ENCODE results near the gene TBC1D1. TPM values are rescaled to one million over a fixed set of nuclear protein-coding genes. Genes with fewer than 3 reads are reported as not detected.

Gene TBC1D1
- total RNA-seq, 1 donor, result 101 TPM

DNA sequence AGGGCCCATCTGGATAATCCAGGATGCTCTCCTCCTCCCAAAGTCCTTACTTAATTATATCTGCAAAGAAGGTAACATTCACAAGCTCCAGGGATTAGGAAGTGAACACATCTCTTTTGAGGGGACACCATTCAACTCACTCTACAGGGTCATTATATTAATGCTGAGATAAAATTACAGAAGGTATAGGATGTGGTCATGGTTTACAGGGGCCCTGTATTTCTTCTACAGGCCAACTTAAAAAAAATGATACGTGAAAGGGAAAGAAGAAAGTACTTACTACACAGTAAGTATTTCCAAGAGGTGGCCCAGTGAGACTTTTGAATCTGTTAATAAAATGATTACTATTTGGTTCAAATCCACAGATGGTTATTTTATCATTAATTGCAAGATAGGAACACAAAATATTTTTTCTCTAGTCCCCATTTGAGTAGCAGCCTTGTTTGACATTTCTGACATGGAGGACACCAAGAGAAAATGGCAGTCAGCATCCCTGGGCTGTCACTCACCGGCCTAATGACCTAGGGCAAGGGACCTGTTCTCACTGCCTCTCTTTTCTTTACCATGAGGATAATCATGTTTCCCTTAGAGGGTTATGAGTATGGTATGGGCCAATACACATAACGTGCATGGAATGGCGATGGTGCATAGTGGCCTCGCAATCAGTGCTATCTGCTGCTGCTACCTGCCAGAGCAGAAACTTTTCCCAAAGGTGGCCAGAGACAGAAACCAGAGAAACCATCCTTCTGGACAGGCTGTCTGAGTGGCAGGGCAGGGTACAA lies 209.8 kb downstream of the TBC1D1 start:
- no peak overlapping the region for H3K4me3 ChIP-seq (ENCODE audit: low read depth, low read length)
- DNase-seq (ENCODE audit: low read depth), result no peak
- TF ChIP-seq, protein P1, sequence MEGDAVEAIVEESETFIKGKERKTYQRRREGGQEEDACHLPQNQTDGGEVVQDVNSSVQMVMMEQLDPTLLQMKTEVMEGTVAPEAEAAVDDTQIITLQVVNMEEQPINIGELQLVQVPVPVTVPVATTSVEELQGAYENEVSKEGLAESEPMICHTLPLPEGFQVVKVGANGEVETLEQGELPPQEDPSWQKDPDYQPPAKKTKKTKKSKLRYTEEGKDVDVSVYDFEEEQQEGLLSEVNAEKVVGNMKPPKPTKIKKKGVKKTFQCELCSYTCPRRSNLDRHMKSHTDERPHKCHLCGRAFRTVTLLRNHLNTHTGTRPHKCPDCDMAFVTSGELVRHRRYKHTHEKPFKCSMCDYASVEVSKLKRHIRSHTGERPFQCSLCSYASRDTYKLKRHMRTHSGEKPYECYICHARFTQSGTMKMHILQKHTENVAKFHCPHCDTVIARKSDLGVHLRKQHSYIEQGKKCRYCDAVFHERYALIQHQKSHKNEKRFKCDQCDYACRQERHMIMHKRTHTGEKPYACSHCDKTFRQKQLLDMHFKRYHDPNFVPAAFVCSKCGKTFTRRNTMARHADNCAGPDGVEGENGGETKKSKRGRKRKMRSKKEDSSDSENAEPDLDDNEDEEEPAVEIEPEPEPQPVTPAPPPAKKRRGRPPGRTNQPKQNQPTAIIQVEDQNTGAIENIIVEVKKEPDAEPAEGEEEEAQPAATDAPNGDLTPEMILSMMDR (IDR thresholded peaks at IDR 0.05; ENCODE audit: insufficient read depth, low read depth, low read length), result no peak

GRCh38 chr4:38101563-38101962 lies 210.7 kb downstream of the TBC1D1 start:
- no peak overlapping the region for H3K4me3 ChIP-seq (ENCODE audit: low read depth, low read length)
- TF ChIP-seq, protein P1 (IDR thresholded peaks at IDR 0.05; ENCODE audit: insufficient read depth, low read depth, low read length), result no peak
- DNase-seq (ENCODE audit: low read depth), result no peak

DNA sequence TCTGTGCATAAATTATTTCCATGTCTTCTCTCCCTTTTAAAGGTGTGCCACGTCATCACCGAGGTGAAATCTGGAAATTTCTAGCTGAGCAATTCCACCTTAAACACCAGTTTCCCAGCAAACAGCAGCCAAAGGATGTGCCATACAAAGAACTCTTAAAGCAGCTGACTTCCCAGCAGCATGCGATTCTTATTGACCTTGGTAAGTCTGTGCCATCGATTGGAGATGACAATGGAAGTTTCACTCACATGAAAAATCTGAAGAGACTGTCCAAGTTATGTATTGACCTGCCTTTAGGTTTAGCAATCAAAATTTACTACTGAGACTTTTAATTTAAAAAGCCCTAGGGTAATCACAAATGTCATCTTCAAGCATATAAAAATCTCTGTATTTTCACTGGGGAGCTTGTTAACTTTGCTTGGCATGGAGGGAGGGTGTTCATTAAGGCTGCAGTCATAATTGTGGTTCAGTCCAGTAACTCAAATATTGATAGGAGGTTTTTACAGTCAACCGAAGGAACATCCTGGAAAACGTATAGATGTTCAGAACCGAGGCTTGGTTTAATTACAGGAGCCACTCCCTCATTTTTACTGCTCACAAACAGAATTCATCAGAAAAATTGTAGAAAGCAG lies 212.2 kb downstream of the TBC1D1 start:
- no peak for DNase-seq (ENCODE audit: low read depth)
- TF ChIP-seq, protein P1 (IDR thresholded peaks at IDR 0.05; ENCODE audit: insufficient read depth, low read depth, low read length), result no peak
- no peak overlapping the region for H3K4me3 ChIP-seq (ENCODE audit: low read depth, low read length)

DNA sequence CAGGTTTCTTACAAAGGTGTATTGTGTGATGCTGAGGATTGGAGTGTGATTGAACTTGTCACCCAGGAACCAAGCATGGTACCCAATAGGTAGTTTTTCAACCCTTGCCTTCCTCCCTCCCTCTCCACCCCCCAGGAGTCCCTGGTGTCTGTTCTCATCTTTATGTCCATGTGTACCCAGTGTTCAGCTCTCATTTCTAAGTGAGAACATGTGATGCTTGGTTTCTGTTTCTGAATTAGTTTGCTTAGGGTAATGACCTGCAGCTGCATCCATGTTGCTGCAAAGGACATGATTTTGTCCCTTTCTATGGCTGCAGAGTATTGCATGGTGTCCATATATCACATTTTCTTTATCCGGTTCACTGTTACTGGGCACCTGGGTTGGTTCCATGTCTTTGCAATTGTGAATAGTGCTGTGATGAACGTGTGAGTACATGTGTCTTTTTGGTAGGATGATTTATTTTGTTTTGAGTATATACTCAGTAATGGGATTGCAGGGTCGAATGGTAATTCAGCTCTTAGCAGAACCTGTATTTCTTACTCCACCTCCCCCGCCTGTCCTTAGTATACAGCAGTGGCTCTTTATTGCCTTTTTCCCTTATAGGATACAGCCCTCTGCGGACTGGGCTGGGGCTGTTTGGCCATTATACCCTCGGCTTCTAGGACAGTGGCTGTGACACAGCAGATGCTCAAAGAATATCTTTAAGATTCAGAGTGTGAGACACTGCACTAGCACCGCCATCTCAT lies 214.8 kb downstream of the TBC1D1 start:
- TF ChIP-seq, protein P1 (IDR thresholded peaks at IDR 0.05; ENCODE audit: insufficient read depth, low read depth, low read length), result no peak
- H3K4me3 ChIP-seq (ENCODE audit: low read depth, low read length), result no peak overlapping the region
- DNase-seq (ENCODE audit: low read depth), result no peak

DNA sequence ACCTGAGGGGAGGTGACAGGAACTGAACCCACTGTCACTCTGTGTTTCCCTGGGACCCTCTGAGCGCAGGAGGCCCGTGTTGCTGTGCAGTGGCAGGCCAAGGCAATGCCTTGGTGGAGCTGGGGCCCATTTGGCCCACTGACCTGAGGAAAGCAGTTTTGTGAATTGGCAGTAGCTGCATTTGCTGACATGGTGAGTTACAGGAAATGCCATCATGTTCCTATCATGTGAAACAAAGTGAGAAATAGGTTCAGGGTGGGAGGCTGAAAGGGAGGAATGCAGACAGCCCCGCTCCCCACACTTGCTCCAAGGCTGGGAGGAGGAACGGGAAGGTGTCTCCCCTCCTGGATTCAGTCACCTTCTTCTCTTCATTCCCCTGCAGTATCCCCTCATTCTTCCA lies 215.4 kb downstream of the TBC1D1 start:
- TF ChIP-seq, protein P1 (IDR thresholded peaks at IDR 0.05; ENCODE audit: insufficient read depth, low read depth, low read length), result no peak
- no peak overlapping the region for H3K4me3 ChIP-seq (ENCODE audit: low read depth, low read length)
- no peak for DNase-seq (ENCODE audit: low read depth)

DNA sequence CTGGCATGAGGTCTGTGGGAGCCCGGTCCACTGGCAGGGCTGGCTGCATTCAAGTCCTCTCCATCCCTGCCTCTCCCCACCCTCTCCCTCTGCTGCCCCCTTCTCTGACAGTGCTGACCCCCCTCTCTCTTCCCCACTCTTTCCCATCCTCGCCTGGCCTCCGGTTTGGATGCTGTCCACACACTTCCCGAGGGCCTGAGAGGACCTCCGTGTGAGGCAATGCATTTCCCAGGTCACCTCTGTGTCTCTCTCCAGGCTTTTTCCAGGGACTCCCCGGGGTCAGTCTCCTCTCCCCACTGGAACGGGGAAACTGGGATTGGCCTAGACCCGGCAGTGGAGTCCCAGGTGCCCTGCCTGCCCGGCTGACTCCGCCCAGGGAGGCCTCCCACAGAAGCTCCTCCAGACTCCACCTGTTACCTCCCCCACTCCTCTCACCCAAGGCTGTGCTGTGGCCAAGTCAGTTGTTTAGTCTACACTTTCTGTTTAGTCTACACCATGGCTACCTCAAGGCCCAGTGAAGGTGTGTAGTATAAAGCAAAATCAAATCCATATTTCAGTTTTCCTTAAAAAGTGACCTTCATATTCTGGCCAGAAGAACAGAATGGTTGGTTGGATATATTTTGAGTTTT lies 216.1 kb downstream of the TBC1D1 start:
- no peak for DNase-seq (ENCODE audit: low read depth)
- TF ChIP-seq, protein P1 (IDR thresholded peaks at IDR 0.05; ENCODE audit: insufficient read depth, low read depth, low read length), result no peak
- no peak overlapping the region for H3K4me3 ChIP-seq (ENCODE audit: low read depth, low read length)
